Type B pancreatic cell (in vitro differentiated cells): ENCODE data around the gene HERC6. TPM values are rescaled to one million over a fixed set of nuclear protein-coding genes. Genes with fewer than 3 reads are reported as not detected.
"Not testable (repeated sequence)": the region's sequence is repeated elsewhere in the genome, so short reads cannot be mapped to it uniquely, and the experiment has no call there.

ENCODE experiments used
- DNase-seq: peaks from one replicate; pipeline ENCODE4 v3.0.0; 2021; ENCODE audit warnings: mixed read lengths; ENCODE audit not compliant: unreplicated experiment; ENCODE audit errors: extremely low spot score
- H3K27ac Mint-ChIP-seq: 2 replicates; pipeline ENCODE4 v1.8.0; 2021; ENCODE audit warnings: mild to moderate bottlenecking, mixed read lengths
- H3K27me3 Mint-ChIP-seq: 2 replicates; pipeline ENCODE4 v1.8.0; 2021; ENCODE audit warnings: mixed read lengths
- H3K36me3 Mint-ChIP-seq: 2 replicates; pipeline ENCODE4 v1.8.0; 2021; ENCODE audit warnings: mixed read lengths
- H3K4me1 Mint-ChIP-seq: one replicate; pipeline ENCODE4 v1.8.0; 2021; ENCODE audit warnings: mixed read lengths; ENCODE audit not compliant: unreplicated experiment
- H3K4me3 Mint-ChIP-seq: 2 replicates; pipeline ENCODE4 v1.8.0; 2021; ENCODE audit warnings: mild to moderate bottlenecking, mixed read lengths
- H3K9me3 Mint-ChIP-seq: 2 replicates; pipeline ENCODE4 v1.8.0; 2021; ENCODE audit warnings: mixed read lengths
- total RNA-seq: library from RNA; stranded (reverse); gene quantifications from 2 replicates; pipeline ENCODE4 v1.2.1, GENCODE V29; 2021; ENCODE audit warnings: low replicate concordance
- TF ChIP-seq, protein P1 (sequence below): fragments of 200-600 bp; sonication (generic); conservative IDR thresholded peaks from 2 replicates; pipeline ENCODE4 v1.5.0; 2021; ENCODE audit warnings: antibody characterized with exemption, mild to moderate bottlenecking

Gene HERC6
- total RNA-seq, 1 donor from 2014 or later = 13.1 TPM

DNA sequence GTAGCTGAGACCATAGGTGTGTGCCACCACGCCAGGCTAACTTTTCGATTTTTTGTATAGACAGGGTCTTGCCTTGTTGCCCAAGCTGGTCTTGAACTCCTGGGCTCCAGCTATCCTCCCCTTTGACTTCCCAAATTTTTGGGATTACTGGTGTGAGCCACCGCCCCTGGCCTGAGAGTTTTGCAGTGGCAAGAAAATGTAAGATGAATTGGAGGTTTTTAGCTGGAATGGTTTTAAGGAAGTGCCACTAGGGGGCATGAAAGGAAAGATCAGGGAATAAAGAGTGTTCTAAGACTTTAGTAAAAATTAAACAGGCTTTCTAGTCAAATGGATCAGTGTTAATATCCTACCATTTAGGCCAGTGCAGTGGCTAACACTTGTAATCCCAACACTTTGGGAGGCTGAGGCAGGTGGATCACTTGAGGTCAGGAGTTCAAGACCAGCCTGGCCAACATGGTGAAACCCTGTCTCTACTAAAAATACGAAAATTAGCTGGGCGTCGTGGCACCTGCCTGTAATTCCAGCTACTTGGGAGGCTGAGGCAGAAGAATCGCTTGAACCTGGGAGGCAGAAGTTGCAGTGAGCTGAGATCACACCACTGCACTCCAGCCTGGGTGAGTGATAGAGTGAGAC lies 9.4 kb upstream of the HERC6 start:
- TF ChIP-seq, protein P1, sequence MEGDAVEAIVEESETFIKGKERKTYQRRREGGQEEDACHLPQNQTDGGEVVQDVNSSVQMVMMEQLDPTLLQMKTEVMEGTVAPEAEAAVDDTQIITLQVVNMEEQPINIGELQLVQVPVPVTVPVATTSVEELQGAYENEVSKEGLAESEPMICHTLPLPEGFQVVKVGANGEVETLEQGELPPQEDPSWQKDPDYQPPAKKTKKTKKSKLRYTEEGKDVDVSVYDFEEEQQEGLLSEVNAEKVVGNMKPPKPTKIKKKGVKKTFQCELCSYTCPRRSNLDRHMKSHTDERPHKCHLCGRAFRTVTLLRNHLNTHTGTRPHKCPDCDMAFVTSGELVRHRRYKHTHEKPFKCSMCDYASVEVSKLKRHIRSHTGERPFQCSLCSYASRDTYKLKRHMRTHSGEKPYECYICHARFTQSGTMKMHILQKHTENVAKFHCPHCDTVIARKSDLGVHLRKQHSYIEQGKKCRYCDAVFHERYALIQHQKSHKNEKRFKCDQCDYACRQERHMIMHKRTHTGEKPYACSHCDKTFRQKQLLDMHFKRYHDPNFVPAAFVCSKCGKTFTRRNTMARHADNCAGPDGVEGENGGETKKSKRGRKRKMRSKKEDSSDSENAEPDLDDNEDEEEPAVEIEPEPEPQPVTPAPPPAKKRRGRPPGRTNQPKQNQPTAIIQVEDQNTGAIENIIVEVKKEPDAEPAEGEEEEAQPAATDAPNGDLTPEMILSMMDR = peak; percentile 75
- not testable (repeated sequence) for H3K36me3 Mint-ChIP-seq, H3K4me3 Mint-ChIP-seq, H3K4me1 Mint-ChIP-seq, H3K27ac Mint-ChIP-seq, H3K27me3 Mint-ChIP-seq, H3K9me3 Mint-ChIP-seq, DNase-seq

DNA sequence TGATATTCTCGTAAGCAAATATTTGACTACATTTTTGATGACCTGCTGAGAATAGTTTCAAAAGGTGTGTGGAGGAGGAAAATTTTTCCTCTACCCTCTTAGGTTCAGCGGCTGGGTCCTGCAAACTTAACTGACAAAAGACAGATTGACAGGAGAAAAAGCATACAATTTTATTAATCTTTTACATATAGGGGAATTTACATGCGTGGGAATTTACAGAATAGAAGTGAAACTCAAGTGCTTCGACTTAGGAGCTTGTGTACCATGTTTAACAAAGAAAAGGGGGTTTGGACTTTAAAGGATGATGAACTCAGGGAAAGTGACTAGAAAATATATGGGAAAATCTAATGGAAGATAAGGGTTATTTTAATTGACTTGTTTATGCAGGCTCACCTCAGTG lies 2.5 kb downstream of the HERC6 start:
- Mint-ChIP-seq H3K4me3 (no peak overlapping the region), H3K4me1 (peaks cover 7% of the 10 kb centered on the region)
- TF ChIP-seq, protein P1 = no peak

DNA sequence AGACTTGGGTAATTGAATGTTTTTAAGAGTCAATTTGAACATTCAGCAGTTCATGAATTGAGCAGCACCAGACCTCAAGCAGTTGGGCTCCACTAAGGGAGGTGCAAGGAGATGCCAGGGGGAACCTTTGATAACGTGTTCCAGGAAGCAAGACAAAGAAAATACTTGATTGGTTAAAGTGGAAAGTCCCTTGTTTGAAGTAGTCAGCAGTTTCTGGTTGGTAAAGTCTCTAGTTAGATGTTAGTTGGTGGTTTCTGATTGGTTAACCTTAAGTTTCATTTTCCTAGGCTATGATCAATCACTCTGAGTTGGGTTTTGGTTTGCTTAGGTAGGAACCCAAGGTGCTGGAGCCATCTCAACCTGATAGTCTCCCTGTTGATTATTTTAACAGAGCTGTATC lies 4.0 kb downstream of the HERC6 start:
- Mint-ChIP-seq H3K4me3 (no peak overlapping the region), H3K4me1 (peaks cover 7% of the 10 kb centered on the region), H3K27me3 (peaks cover 6% of the 10 kb centered on the region), H3K9me3 (no peaks in the 10 kb centered on the region), H3K27ac (no peak overlapping the region), H3K36me3 (no peaks in the 10 kb centered on the region)
- TF ChIP-seq, protein P1 = no peak
- DNase-seq = no peak

More for the DNA sequence above, 2.5 kb downstream of the HERC6 start:
- peaks cover 11% of the 10 kb centered on the region for H3K27me3 Mint-ChIP-seq
- no peaks in the 10 kb centered on the region for H3K9me3 Mint-ChIP-seq
- no peak for DNase-seq
- H3K27ac Mint-ChIP-seq = no peak overlapping the region
- no peaks in the 10 kb centered on the region for H3K36me3 Mint-ChIP-seq

DNA sequence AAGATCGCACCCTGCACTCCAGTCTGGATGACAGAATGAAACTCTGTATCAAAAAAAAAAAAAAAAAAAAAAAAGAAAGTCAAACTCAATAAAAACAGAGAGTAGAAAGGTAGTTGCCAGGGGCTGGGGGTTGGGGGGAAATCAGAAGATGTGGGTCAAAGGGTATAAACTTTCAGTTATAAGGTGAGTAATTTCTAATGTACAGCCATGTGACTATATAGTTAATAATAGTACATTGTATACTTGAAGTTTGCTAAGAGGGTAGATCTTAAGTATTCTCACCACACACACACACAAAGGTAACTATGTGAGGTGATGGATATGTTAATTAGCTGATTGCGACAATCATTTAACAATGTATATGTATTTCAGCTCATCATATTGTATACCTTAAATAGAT lies 11.5 kb downstream of the HERC6 start:
- TF ChIP-seq, protein P1 = no peak
- DNase-seq = no peak
- no peaks in the 10 kb centered on the region for H3K27me3 Mint-ChIP-seq

DNA sequence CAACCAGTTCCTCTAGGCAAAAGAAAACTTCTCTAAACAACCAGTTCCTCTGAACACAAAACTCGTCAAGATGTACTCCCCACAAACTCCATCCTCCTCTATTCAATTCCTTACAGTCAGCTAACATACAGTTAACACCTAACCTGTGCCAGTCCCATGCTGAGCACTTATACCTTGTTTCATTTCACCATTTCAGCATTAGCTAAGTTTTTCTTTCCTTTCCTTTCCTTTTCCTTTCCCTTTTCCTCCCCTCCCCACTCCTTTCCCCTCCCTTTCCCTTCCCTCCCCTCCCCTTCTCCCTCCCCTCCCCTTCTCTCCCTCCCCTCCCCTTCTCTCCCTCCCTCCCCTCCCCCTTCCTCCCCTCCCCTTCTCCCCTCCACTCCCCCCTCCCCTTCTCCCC lies 13.1 kb downstream of the HERC6 start:
- Mint-ChIP-seq H3K4me3 (no peak overlapping the region), H3K9me3 (no peaks in the 10 kb centered on the region), H3K36me3 (peaks cover 9% of the 10 kb centered on the region), H3K27me3 (no peaks in the 10 kb centered on the region), H3K27ac (no peak overlapping the region), H3K4me1 (no peaks in the 10 kb centered on the region)
- TF ChIP-seq, protein P1 = no peak
- no peak for DNase-seq

More for the DNA sequence above, 11.5 kb downstream of the HERC6 start:
- no peaks in the 10 kb centered on the region for H3K9me3 Mint-ChIP-seq
- H3K27ac Mint-ChIP-seq = no peak overlapping the region
- H3K4me1 Mint-ChIP-seq = no peaks in the 10 kb centered on the region
- H3K36me3 Mint-ChIP-seq = peaks cover 9% of the 10 kb centered on the region
- no peak overlapping the region for H3K4me3 Mint-ChIP-seq
